ENCODE results near the gene AKR1D1.
"Not testable (repeated sequence)": the region's sequence is repeated elsewhere in the genome, so short reads cannot be mapped to it uniquely, and the experiment has no call there.

Gene AKR1D1

GRCh38 chr7:138052696-138053095, 23.6 kb upstream of the AKR1D1 start:
- TF ChIP-seq CTCF (IDR thresholded peaks at IDR 0.05; ENCODE audit: control extremely low read depth, extremely low read depth, low read depth, missing control alignments): no peak
- ChIA-PET CTCF (no interaction called here), POLR2A (no interaction called here)
- no peak for DNase-seq (ENCODE audit: extremely low spot score)

- POLR2A ChIA-PET; CTCF ChIA-PET; DNase-seq (ENCODE audit: extremely low spot score): not testable (repeated sequence)
Observed at GRCh38 chr7:138055698-138056097, 20.6 kb upstream of the AKR1D1 start.

GRCh38 chr7:138063400-138063799, 12.9 kb upstream of the AKR1D1 start:
- CTCF ChIA-PET: interaction anchor here (0.8 to 1.0 kb wide), 2 partner anchors 9 to 15 kb away, joined by 3 read pairs; no protein-coding TSS in a partner anchor

GRCh38 chr7:138064856-138065357, 11.4 kb upstream of the AKR1D1 start:
- ChIA-PET CTCF (interaction anchor here (1.0 to 2.0 kb wide), 3 partner anchors 32 to 674 kb away, joined by 3 to 4 read pairs (median 3); no protein-coding TSS in a partner anchor), POLR2A (no interaction called here)
- no peak for TF ChIP-seq CTCF (IDR thresholded peaks at IDR 0.05; ENCODE audit: control extremely low read depth, extremely low read depth, low read depth, missing control alignments)
- no peak for DNase-seq (ENCODE audit: extremely low spot score)

More at GRCh38 chr7:138063400-138063799, 12.9 kb upstream of the AKR1D1 start:
- TF ChIP-seq CTCF (IDR thresholded peaks at IDR 0.05; ENCODE audit: control extremely low read depth, extremely low read depth, low read depth, missing control alignments): no peak
- POLR2A ChIA-PET: no interaction called here
- DNase-seq (ENCODE audit: extremely low spot score): no peak

GRCh38 chr7:138065827-138066226, 10.4 kb upstream of the AKR1D1 start:
- DNase-seq (ENCODE audit: extremely low spot score): no peak
- CTCF ChIA-PET: interaction anchor here (1.0 to 2.0 kb wide), 3 partner anchors 17 to 673 kb away, joined by 3 to 5 read pairs (median 4); no protein-coding TSS in a partner anchor
- POLR2A ChIA-PET: no interaction called here
- no peak for TF ChIP-seq CTCF (IDR thresholded peaks at IDR 0.05; ENCODE audit: control extremely low read depth, extremely low read depth, low read depth, missing control alignments)

GRCh38 chr7:138066954-138067394, 9.3 kb upstream of the AKR1D1 start:
- POLR2A ChIA-PET: no interaction called here
- CTCF ChIA-PET: interaction anchor here (0.7 to 1.9 kb wide), 3 partner anchors 13 to 45 kb away, joined by 3 to 5 read pairs (median 3); no protein-coding TSS in a partner anchor
- no peak for DNase-seq (ENCODE audit: extremely low spot score)
- TF ChIP-seq CTCF (IDR thresholded peaks at IDR 0.05; ENCODE audit: control extremely low read depth, extremely low read depth, low read depth, missing control alignments): no peak

- DNase-seq (ENCODE audit: extremely low spot score): no peak
- TF ChIP-seq CTCF (IDR thresholded peaks at IDR 0.05; ENCODE audit: control extremely low read depth, extremely low read depth, low read depth, missing control alignments): no peak
- ChIA-PET CTCF (interaction anchor here (0.7 to 1.9 kb wide), 3 partner anchors 12 to 45 kb away, joined by 3 to 5 read pairs (median 3); no protein-coding TSS in a partner anchor), POLR2A (no interaction called here)
Observed at GRCh38 chr7:138067774-138068173, 8.5 kb upstream of the AKR1D1 start.
